ENCODE measurements around the gene ADAM19. TPM values are rescaled to one million over a fixed set of nuclear protein-coding genes. Genes with fewer than 3 reads are reported as not detected.

ADAM19 gene
- total and polyA plus RNA-seq, 2 experiments from 2014 or later = 6.0 to 8.6 TPM

GRCh38 chr5:157563373-157563928 is 12.1 kb downstream of the ADAM19 start:
- no peak overlapping the region for H2AFZ ChIP-seq
- 84% methylated on average over 11 of the region's 11 CpGs for WGBS (ENCODE audit: low lambda C conversion rate, missing lambda C conversion rate)
- no peaks in the 10 kb centered on the region for H4K20me1 ChIP-seq (ENCODE audit: insufficient read depth, poor library complexity, severe bottlenecking)
- H3K4me3 ChIP-seq = no peak overlapping the region
- no peaks in the 10 kb centered on the region for H3K9me3 ChIP-seq (ENCODE audit: low read depth)
- H3K27me3 ChIP-seq = no peaks in the 10 kb centered on the region
- no peak overlapping the region for H3K4me2 ChIP-seq
- no peaks in the 10 kb centered on the region for H3K4me1 ChIP-seq (ENCODE audit: insufficient read depth)
- H3K79me2 ChIP-seq = no peaks in the 10 kb centered on the region
- no peaks in the 10 kb centered on the region for H3K9me2 ChIP-seq (replicated peaks; ENCODE audit: insufficient read depth)
- no peak for DNase-seq (ENCODE audit: low spot score)
- H3K27ac ChIP-seq = no peak overlapping the region
- TF ChIP-seq EZH2phosphoT487 (IDR thresholded peaks at IDR 0.05; ENCODE audit: low read depth, severe bottlenecking, unreplicated experiment) (no peak), EZH2 (IDR thresholded peaks at IDR 0.05; ENCODE audit: borderline replicate concordance) (no peak), CTCF (IDR thresholded peaks at IDR 0.05; ENCODE audit: poor library complexity) (no peak)
- no peaks in the 10 kb centered on the region for H3K36me3 ChIP-seq (replicated peaks; ENCODE audit: insufficient read depth, low read depth)

- Histone ChIP-seq H3K9me3 (ENCODE audit: low read depth) (no peaks in the 10 kb centered on the region), H3K9me2 (replicated peaks; ENCODE audit: insufficient read depth) (no peaks in the 10 kb centered on the region), H3K79me2 (no peaks in the 10 kb centered on the region), H2AFZ (no peak overlapping the region), H3K36me3 (replicated peaks; ENCODE audit: insufficient read depth, low read depth) (no peaks in the 10 kb centered on the region), H4K20me1 (ENCODE audit: insufficient read depth, poor library complexity, severe bottlenecking) (no peaks in the 10 kb centered on the region), H3K27me3 (no peaks in the 10 kb centered on the region), H3K27ac (no peak overlapping the region), H3K4me2 (no peak overlapping the region), H3K4me1 (ENCODE audit: insufficient read depth) (no peaks in the 10 kb centered on the region), H3K4me3 (no peak overlapping the region)
- no peak for TF ChIP-seq CTCF (IDR thresholded peaks at IDR 0.05; ENCODE audit: poor library complexity)
- no peak for DNase-seq (ENCODE audit: low spot score)
- 72% methylated on average over 10 of the region's 10 CpGs for WGBS (ENCODE audit: low lambda C conversion rate, missing lambda C conversion rate)
Measured at GRCh38 chr5:157562111-157562581, 13.4 kb downstream of the ADAM19 start.

- Histone ChIP-seq H3K9me2 (replicated peaks; ENCODE audit: insufficient read depth) (no peaks in the 10 kb centered on the region), H3K9me3 (ENCODE audit: low read depth) (no peaks in the 10 kb centered on the region), H3K4me1 (ENCODE audit: insufficient read depth) (no peaks in the 10 kb centered on the region), H3K27me3 (no peaks in the 10 kb centered on the region), H3K79me2 (no peaks in the 10 kb centered on the region), H3K36me3 (replicated peaks; ENCODE audit: insufficient read depth, low read depth) (no peaks in the 10 kb centered on the region), H3K4me2 (no peak overlapping the region), H4K20me1 (ENCODE audit: insufficient read depth, poor library complexity, severe bottlenecking) (no peaks in the 10 kb centered on the region), H3K4me3 (no peak overlapping the region), H2AFZ (no peak overlapping the region), H3K27ac (no peak overlapping the region)
- TF ChIP-seq EZH2phosphoT487 (IDR thresholded peaks at IDR 0.05; ENCODE audit: low read depth, severe bottlenecking, unreplicated experiment) (no peak), EZH2 (IDR thresholded peaks at IDR 0.05; ENCODE audit: borderline replicate concordance) (no peak), CTCF (IDR thresholded peaks at IDR 0.05; ENCODE audit: poor library complexity) (no peak)
- DNase-seq (ENCODE audit: low spot score) = no peak
- WGBS (ENCODE audit: low lambda C conversion rate, missing lambda C conversion rate) = 86% methylated on average over 9 of the region's 9 CpGs
Measured at GRCh38 chr5:157561110-157561509, 14.5 kb downstream of the ADAM19 start.

GRCh38 chr5:157559301-157559700 is 16.3 kb downstream of the ADAM19 start:
- Histone ChIP-seq H3K9me3 (ENCODE audit: low read depth) (no peaks in the 10 kb centered on the region), H3K36me3 (replicated peaks; ENCODE audit: insufficient read depth, low read depth) (no peaks in the 10 kb centered on the region), H3K79me2 (no peaks in the 10 kb centered on the region), H3K27me3 (no peaks in the 10 kb centered on the region), H3K4me1 (ENCODE audit: insufficient read depth) (no peaks in the 10 kb centered on the region), H3K27ac (peak overlapping the region; percentile 56), H4K20me1 (ENCODE audit: insufficient read depth, poor library complexity, severe bottlenecking) (no peaks in the 10 kb centered on the region), H3K4me3 (no peak overlapping the region), H3K9me2 (replicated peaks; ENCODE audit: insufficient read depth) (no peaks in the 10 kb centered on the region), H2AFZ (no peak overlapping the region), H3K4me2 (no peak overlapping the region)
- TF ChIP-seq EZH2phosphoT487 (IDR thresholded peaks at IDR 0.05; ENCODE audit: low read depth, severe bottlenecking, unreplicated experiment) (no peak), CTCF (IDR thresholded peaks at IDR 0.05; ENCODE audit: poor library complexity) (no peak), EZH2 (IDR thresholded peaks at IDR 0.05; ENCODE audit: borderline replicate concordance) (no peak)
- WGBS (ENCODE audit: low lambda C conversion rate, missing lambda C conversion rate) = 80% methylated on average over 2 of the region's 2 CpGs
- DNase-seq (ENCODE audit: low spot score) = peak; percentile 33
